HAP-1 (cell line): ENCODE measurements around the gene KRTAP10-8.

Experiments
- DNase-seq, 2 experiments: peaks; one replicate each; pipeline ENCODE4 v3.0.0-alpha.2; 2016 to 2020; ENCODE audit warnings: low spot score in 2 of 2
- H3K27me3 ChIP-seq: fragments of 250-450 bp; sonication (Bioruptor Pico); 2 replicates; pipeline ENCODE4 v1.5.1; 2020; ENCODE audit warnings: low read depth, mild to moderate bottlenecking, moderate library complexity
- H3K36me3 ChIP-seq: fragments of 250-450 bp; sonication (Bioruptor Pico); replicated peaks from 2 replicates; pipeline ENCODE4 v1.5.1; 2020; ENCODE audit warnings: mild to moderate bottlenecking
- H3K4me1 ChIP-seq: fragments of 250-450 bp; sonication (Bioruptor Pico); 2 replicates; pipeline ENCODE4 v1.5.1; 2020; ENCODE audit warnings: mild to moderate bottlenecking
- H3K4me3 ChIP-seq: fragments of 250-450 bp; sonication (Bioruptor Pico); 2 replicates; pipeline ENCODE4 v1.5.1; 2020; ENCODE audit warnings: mild to moderate bottlenecking, moderate library complexity
- H3K9me3 ChIP-seq: fragments of 250-450 bp; sonication (Bioruptor Pico); 2 replicates; pipeline ENCODE4 v1.5.1; 2020; ENCODE audit warnings: mild to moderate bottlenecking, moderate library complexity
- in situ Hi-C: fragments of 300-500 bp; cut with MboI; formaldehyde crosslinking; loops from 3 replicates; pipeline ENCODE4 v1.14.3; 2020; ENCODE audit warnings: low sequenced_read_pairs, inconsistent platforms, mixed read lengths

The KRTAP10-8 gene

DNA sequence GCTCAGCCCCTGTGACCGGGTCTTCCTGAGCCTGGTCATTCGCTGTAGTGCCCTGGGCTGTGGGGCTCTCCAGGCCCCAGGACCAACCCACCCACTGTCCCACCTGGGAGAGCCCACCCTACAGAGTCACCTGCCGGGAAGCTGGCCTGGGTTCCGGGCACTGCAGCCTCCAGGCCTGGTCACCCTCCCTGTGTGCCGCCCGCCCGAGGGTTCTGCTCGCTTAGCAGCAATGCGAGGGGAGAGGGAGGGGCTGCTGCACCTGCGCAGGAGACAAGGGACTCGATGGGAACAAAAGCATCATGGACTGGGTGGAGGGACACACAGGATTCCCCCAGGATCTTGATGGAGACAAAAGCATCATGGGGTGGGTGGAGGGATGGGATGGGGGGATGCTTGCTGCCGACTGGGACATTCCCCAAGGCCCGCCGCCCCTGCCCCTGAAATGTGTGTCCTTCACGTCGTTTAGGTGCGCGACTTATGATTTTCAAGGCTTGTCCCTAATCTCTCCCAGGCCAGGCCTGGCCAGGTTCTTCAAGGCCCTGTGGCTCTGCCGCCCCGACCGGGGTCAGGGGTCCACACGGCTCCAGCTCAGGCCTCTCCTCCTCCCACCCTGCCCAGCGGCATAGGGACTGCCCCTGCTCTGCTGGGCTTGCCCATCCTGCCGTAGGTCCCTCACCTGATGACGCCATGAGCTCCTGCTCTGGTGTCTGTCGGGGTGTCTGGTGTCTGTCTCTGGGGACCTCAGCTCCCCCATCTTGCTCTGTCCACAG, 1.7 kb downstream of the KRTAP10-8 start:
- Histone ChIP-seq H3K9me3 (no peaks in the 10 kb centered on the region; the same call in 1 of the 2 replicates), H3K4me3 (no peak overlapping the region), H3K36me3 (no peaks in the 10 kb centered on the region), H3K27me3 (no peaks in the 10 kb centered on the region), H3K4me1 (no peaks in the 10 kb centered on the region)
- DNase-seq: no peak
- in situ Hi-C loops: no loop called here

DNA sequence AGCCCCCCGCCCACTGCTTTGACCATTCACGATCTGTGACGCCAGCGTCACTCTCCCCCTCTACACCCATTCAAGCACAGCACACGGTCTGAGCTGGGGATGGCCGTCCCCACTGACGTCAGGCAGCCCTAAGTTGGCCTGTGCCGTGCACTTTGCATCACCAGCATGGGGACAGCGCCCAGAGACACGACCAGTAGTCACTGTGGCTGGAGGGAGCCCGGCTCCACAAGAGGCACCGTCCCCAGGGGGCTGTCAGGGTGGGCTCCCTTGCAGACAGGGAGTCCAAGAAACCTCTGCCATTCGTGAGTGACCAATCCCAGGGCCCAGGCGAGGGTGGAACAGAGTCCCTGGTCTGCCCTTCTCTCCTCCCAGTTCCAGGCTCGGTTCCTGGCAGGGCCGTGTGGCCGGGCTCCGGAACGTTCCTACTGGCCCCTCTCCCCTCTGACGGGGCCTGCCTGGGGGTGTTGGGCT, 2.3 kb downstream of the KRTAP10-8 start:
- Histone ChIP-seq H3K27me3 (no peaks in the 10 kb centered on the region), H3K36me3 (no peaks in the 10 kb centered on the region), H3K9me3 (no peaks in the 10 kb centered on the region; the same call in 1 of the 2 replicates), H3K4me1 (no peaks in the 10 kb centered on the region), H3K4me3 (no peak overlapping the region)
- DNase-seq: no peak
- in situ Hi-C loops: no loop called here

DNA sequence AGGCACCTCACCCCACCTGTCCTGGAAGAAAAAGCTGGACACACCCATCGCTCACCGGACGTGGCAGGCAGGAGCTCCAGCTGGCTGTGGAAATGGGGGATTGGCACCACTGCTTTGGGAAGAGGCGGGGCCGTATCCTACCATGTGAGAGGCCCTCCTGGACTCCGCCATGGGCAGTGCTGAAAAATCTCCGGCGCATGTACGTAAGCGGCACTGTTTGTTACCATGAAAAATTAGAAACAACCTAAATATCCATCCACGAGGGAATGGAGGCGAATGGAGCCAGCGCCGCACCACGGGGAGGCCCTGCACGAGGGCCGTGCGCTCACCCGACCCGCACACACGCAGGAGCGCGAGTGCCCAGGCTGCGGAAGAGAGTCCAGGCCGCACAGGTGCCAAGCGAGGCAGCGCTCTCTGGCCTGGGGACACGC, 3.1 kb downstream of the KRTAP10-8 start:
- in situ Hi-C loops: no loop called here
- H3K27me3 ChIP-seq: no peaks in the 10 kb centered on the region
- no peaks in the 10 kb centered on the region for H3K36me3 ChIP-seq
- no peaks in the 10 kb centered on the region; the same call in 1 of the 2 replicates for H3K9me3 ChIP-seq
- no peak for DNase-seq
- H3K4me1 ChIP-seq: no peaks in the 10 kb centered on the region
- no peak overlapping the region for H3K4me3 ChIP-seq

DNA sequence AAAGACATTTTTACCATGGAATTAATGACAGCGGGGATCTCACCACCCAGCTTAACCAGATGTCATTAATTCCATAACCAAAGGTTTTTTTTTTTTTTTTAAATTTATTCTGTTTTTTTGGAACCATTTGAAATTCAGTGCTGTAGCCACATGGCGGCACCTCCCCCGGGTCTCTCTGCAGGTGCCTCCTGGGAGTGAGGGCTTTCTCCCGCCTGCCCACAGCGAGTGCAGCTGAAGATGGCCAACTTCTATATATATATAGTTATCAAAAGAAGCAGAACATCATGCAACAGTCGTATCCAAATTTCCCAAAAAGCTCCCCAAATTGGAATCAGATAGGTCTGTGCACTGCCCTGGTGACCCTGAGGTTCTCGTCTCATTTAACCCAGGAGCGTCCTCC, 3.6 kb downstream of the KRTAP10-8 start:
- no peaks in the 10 kb centered on the region for H3K27me3 ChIP-seq
- no peaks in the 10 kb centered on the region for H3K4me1 ChIP-seq
- H3K36me3 ChIP-seq: no peaks in the 10 kb centered on the region
- no peak overlapping the region for H3K4me3 ChIP-seq
- in situ Hi-C loops: no loop called here
- no peak for DNase-seq
- H3K9me3 ChIP-seq: no peaks in the 10 kb centered on the region

DNA sequence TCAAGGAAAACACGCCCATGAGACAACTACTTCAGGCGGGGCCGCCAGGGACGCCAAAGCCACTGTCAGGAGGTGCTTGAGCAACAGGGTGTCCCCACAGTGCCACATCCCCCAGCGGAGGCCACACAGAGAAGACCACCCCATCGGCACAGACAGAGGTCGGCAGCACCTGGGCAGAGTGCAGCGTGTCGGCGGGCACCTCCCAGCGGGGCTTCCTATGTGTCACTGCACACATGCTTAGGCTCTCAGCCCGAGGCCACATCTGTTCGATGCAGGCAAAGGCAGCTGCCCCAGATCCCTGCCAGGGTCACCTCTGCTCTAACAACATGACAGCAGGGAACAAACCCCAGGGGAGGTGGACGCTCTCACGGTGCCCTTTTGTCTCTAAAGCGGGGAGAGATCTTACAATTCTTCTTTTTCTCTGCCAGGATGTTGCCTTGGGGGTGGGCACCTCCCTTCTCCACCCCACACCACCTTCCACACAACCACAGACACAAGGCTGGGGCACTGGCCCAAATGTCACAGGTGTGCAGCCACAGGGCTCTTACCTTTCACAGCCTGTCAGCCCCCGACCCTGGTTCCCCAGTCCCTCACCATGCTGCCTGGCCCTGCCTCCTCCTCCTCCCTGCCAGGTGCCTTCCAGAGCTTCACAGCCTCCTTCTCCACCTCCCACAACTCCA, 4.2 kb downstream of the KRTAP10-8 start:
- Histone ChIP-seq H3K4me3 (no peak overlapping the region), H3K9me3 (no peaks in the 10 kb centered on the region), H3K36me3 (no peaks in the 10 kb centered on the region), H3K27me3 (no peaks in the 10 kb centered on the region), H3K4me1 (no peaks in the 10 kb centered on the region)
- DNase-seq: no peak
- in situ Hi-C loops: no loop called here

DNA sequence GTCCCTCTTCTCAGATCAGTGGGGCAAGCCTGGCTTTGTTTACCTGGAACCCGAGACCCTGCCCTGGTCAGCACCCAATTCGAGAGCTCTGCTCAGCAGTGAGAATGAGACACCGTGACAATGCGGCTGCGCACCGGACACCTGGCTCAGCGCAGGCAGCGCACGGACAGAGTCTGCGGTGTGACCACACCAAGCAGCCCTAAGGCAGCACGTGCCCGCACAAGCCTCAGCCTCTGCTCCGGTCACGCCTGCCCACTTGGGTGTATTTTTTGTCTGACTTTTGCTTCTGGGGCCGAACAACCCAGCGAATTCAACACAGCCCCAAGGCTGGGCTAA, 4.7 kb downstream of the KRTAP10-8 start:
- Histone ChIP-seq H3K36me3 (no peaks in the 10 kb centered on the region), H3K4me1 (no peaks in the 10 kb centered on the region), H3K4me3 (no peak overlapping the region), H3K27me3 (no peaks in the 10 kb centered on the region), H3K9me3 (no peaks in the 10 kb centered on the region)
- no peak for DNase-seq
- in situ Hi-C loops: no loop called here

DNA sequence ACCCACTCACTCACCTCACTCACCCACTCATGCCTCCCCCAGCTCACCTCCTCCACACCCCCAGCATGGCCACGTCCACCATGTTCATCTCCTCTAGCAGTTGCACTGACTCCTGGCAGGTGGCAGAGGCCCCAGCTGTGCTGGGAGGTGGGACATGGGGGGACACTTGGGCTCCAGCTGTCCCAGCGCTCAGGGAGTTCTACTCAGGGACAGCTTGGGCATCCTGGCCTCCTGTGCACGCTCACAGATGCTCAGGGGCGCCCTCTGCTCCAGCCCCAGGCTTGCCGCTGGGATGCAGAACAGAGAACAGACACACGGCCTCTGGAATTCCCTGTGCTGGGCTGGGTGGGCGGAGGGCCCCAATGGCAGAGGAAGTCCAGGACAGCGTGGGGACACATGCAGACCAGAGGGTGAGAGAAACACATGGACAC, 5.2 kb downstream of the KRTAP10-8 start:
- Histone ChIP-seq H3K4me3 (no peak overlapping the region), H3K9me3 (no peaks in the 10 kb centered on the region), H3K36me3 (no peaks in the 10 kb centered on the region), H3K27me3 (no peaks in the 10 kb centered on the region), H3K4me1 (no peaks in the 10 kb centered on the region)
- in situ Hi-C loops: no loop called here
- no peak for DNase-seq

DNA sequence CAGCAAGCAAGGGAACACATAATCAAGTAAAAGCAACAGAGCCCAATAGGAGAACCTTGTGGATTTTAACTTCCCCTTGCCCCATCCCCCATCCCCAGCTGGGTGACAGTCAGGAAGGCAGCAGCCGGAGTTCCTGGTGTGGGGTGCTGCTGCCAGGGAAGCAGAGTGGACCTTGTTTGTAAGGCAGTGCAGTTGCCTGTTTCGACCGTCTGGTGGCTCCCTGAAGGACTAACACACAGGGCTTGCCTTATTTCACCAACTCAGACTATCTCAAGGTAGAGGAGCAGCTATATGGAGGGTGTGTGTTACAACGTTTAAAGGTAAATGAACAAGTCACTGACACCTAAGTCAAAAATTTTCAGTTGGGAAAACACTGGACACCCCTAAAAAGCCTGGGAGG, 6.6 kb downstream of the KRTAP10-8 start:
- DNase-seq: no peak
- in situ Hi-C loops: no loop called here
- H3K36me3 ChIP-seq: no peaks in the 10 kb centered on the region
- no peaks in the 10 kb centered on the region for H3K9me3 ChIP-seq
- H3K4me1 ChIP-seq: no peaks in the 10 kb centered on the region
- H3K4me3 ChIP-seq: no peak overlapping the region
- no peaks in the 10 kb centered on the region for H3K27me3 ChIP-seq

DNA sequence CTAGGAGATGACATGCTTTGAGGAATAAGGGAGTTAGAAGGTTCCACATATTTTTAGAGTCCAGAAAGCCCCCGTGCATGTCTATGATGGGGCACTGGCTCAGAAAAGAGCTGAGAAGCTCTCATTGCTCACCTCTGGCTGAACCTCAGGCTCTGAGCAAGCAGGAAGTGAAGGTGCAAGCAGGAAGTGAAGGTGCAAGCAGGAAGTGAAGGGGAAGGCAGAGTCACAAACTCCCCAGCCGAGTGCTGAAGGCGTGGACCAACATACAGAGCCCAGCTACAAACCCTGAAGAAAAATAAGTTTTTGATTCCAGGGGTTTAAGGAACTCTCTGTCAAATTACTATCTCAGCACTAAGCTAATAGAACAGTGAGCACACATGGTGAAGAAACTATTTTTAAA, 7.0 kb downstream of the KRTAP10-8 start:
- DNase-seq: no peak

DNA sequence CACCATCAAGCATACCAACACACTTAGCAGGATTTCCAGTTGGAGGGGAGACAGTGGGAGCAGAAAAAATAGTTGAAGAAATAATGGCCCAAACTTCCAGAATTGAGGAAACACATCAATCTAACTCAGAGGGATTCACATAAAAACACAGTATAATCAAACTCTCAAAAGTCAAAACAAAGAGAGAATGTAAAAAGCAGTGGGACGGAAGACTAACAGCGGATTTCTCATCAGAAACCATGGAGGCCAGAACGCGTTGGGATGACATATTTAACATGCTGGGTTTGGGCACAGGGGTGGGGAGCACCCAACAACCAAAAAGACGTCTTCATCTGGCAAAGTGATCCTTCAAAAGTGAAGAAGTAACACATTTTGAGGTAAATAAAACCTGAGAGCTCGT, 8.0 kb downstream of the KRTAP10-8 start:
- DNase-seq: no peak
- no peaks in the 10 kb centered on the region; the same call in 1 of the 2 replicates for H3K9me3 ChIP-seq

More for the DNA sequence above, 7.0 kb downstream of the KRTAP10-8 start:
- Histone ChIP-seq H3K9me3 (no peaks in the 10 kb centered on the region), H3K27me3 (no peaks in the 10 kb centered on the region), H3K36me3 (no peaks in the 10 kb centered on the region), H3K4me3 (no peak overlapping the region), H3K4me1 (no peaks in the 10 kb centered on the region)
- in situ Hi-C loops: no loop called here

DNA sequence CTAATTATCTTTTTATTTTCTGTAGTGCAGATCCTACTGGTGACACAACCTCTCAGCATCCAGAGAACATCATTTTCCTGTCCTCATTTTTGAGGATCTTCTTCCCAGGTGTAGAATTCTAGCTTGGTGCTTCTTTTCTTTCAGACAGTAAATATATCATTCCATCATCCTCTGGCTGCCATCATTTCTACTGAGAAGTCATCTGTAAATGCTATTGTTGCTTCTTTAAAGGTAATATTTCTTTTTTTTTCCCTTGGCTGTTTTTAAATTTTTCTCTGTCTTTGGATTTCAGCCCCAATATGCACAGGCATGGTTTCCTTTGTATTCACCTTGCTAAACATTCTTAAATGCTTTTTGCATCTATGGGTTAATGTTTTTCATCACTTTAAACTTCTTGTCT, 11.7 kb downstream of the KRTAP10-8 start:
- in situ Hi-C loops: no loop called here
- Histone ChIP-seq H3K9me3 (no peaks in the 10 kb centered on the region; the same call in 1 of the 2 replicates), H3K27me3 (no peaks in the 10 kb centered on the region), H3K36me3 (no peaks in the 10 kb centered on the region), H3K4me3 (no peak overlapping the region), H3K4me1 (no peaks in the 10 kb centered on the region)
- DNase-seq: no peak

More for the DNA sequence above, 8.0 kb downstream of the KRTAP10-8 start:
- in situ Hi-C loops: no loop called here
- Histone ChIP-seq H3K4me3 (no peak overlapping the region), H3K4me1 (no peaks in the 10 kb centered on the region), H3K36me3 (no peaks in the 10 kb centered on the region), H3K27me3 (no peaks in the 10 kb centered on the region)

DNA sequence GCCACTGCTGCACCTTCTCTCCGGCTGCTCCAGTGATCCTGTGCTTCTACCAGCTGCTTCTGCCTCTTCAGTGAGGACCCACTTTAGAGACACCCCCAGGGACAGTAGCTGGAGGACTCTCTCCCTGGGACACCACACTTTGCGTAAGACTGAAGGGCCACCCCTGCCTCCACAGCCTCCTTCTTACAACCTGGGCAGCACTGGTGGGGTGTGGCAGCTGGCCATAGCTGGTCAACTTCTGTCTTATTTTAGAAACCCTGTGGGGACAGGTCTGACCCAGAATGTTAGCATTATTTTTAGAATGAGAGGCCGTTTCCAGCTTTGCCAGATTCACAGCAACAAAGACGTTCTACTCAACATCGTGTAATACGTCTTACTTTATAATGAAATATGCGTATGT, 13.9 kb downstream of the KRTAP10-8 start:
- H3K4me3 ChIP-seq: no peak overlapping the region
- no peaks in the 10 kb centered on the region for H3K4me1 ChIP-seq
- in situ Hi-C loops: no loop called here
- no peaks in the 10 kb centered on the region; the same call in 1 of the 2 replicates for H3K9me3 ChIP-seq
- no peaks in the 10 kb centered on the region for H3K27me3 ChIP-seq
- no peak for DNase-seq
- H3K36me3 ChIP-seq: no peaks in the 10 kb centered on the region

DNA sequence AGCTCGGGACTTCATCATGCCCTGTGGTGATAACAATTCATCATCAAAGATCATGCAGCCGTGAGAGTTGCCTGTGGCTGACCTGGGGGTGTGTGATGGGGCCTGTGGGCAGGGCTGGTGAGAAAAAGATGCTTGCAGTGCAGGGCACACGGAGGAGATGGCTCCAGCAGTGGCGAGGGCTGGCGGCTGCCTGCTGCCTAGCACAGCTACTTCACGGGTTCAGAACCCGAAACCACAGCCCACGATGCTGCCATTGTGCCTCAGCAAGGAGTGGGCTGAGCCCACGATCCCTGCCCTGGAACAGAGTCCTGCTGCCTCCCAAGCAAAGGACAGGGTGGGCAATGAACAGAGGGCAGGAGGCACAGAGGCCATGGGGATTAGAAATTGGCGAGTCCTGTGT, 14.4 kb downstream of the KRTAP10-8 start:
- no peak overlapping the region for H3K4me3 ChIP-seq
- no peaks in the 10 kb centered on the region for H3K36me3 ChIP-seq
- in situ Hi-C loops: no loop called here
- no peaks in the 10 kb centered on the region; the same call in 1 of the 2 replicates for H3K9me3 ChIP-seq
- H3K4me1 ChIP-seq: no peaks in the 10 kb centered on the region
- H3K27me3 ChIP-seq: no peaks in the 10 kb centered on the region
- DNase-seq: no peak

DNA sequence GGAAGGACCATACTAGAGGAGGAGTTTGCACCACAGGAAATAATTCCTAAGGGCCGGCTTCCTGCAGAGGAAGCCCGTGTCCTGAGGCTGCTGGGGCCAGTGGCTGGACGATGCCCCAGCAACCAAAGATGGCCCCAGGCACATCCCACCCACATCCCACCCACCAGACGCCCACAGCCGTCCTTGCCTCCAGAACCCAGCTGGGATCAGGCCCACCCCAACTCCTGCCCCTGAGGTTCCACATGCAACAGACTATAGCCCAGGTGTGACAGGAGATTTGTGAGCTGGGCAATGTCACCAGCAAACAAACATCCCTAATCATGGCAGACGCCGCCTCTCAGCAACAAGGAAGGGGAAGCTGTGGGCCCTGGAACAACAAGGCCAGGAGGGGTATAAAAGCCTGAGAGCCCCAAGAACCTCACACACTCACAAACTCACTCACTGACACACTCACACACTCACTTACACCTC, 14.8 kb downstream of the KRTAP10-8 start, which contains the start of gene KRTAP10-9:
KRTAP10-9 (plus strand) TSS at position 421 of the 471 bp plus-strand sequence. CDS start 79 bp downstream, outside the sequence.
- H3K4me3 ChIP-seq: no peak within 1 kb of the TSS
- no peaks in the 10 kb centered on the region for H3K4me1 ChIP-seq
- no peaks in the 10 kb centered on the region for H3K36me3 ChIP-seq
- DNase-seq: no peak
- H3K9me3 ChIP-seq: no peaks in the 10 kb centered on the region; the same call in 1 of the 2 replicates
- in situ Hi-C loops: no loop called here
- no peaks in the 10 kb centered on the region for H3K27me3 ChIP-seq
